CD4-positive, alpha-beta T cell treated with Interleukin-17A for 1 hour (primary cell): Measurements from ENCODE around the gene PDHX.
"Not testable (repeated sequence)": the region's sequence is repeated elsewhere in the genome, so short reads cannot be mapped to it uniquely, and the experiment has no call there.

Source experiments
- DNase-seq: peaks from one replicate; pipeline ENCODE4 v3.0.0-alpha.2; 2020

PDHX gene

GRCh38 chr11:34916015-34916842 lies at the start of gene PDHX, which contains the start of gene APIP:
PDHX (plus strand) TSS chr11:34916618; CDS start chr11:34916656, 38 bp downstream.
APIP (minus strand) TSS chr11:34916379; CDS start chr11:34916284, 95 bp downstream.
- DNase-seq, result peak; percentile 95

DNA sequence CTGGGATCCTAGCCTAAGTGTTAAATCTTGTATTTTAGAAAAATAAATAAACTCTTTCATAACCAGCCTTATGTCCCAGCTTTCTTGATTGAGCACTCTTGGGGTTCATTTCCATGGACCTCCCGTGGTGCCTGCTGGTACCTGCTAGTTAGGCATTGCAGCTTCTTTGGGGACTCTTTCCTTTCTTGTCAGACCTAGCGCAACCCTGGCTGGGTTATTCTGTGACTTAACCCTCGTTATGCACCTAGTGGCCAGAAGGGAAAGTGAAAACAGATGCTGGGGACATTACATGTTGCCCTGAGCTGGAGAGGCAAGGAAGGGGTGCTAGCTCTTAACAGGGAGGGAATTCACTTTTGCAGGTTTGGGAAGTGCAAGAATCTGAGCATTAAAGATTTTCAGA lies 47.0 kb upstream of the PDHX start:
- DNase-seq, result no peak

DNA sequence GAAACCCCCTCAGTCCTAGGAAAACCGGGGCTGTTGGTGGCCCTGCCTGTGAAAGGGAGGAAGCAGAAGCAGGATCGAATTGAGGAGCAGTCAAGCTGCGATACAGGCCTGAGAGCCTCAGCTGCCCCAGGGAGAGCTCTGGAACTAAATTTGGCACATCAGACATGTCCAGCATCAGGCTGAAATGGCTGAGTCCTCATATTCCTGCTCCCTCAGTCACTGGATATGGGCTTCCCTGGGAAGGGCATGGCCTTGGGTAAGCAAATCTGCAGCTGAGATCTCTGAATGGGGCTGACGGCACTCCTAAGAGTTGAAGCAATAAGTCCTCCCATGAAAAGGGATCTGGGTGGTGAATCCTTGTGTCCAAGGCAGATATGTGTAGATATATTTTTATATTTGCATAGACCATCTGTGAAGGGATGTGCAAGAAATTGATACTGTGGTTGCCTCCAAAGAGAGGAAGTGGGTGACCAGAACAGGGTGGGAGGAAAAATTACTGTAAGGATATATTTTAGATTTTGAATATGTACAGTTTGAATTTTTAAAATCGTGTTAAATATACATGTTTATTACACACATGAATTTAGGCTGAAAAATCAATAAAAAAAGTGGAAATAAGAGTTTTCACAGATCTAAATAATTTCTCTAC lies 45.7 kb upstream of the PDHX start:
- no peak for DNase-seq

- DNase-seq, result no peak
These were observed 42.2 kb upstream of the PDHX start for GRCh38 chr11:34874202-34874601.

DNA sequence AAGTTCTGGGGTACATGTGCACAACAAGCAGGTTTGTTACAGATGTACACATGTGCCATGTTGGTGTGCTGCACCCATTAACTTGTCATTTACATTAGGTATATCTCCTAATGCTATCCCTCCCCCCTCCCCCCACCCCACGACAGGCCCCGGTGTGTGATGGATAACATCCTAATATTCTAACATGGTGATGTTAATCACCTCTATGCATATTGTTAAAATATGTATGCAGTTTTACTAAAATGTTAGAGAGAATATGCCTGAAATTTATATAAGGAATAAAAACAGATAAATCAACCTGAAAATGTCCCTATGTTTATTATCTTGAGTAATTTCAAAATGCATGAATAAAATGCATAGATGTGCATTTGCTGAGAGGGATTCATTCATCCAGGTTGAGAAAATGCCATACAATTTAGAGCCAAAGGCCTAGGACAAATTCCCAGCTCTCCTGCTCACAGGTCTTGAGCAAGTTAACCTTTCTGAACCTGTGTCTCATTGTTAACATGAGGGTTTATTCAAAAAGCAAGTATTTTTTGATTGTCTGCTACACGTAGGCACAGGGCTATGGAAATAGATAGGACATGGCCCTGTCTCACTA lies 38.9 kb upstream of the PDHX start:
- no peak for DNase-seq

DNA sequence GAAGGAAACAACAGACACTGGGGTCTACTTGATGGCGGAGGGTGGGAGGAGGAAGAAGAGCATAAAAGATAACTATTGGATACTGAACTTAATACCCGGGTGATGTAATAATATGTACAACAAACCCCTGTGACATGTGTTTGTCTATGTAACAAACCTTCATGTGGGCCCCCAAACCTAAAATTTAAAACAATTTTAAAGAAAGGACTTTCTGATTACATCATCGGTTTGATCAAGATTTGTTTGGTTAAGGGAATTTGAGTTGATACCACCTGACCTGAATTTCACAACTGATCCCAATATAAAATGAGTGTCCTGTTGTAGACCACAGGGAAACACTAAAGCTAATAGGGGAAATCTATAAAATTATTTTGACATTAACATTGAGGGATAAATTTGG lies 34.5 kb upstream of the PDHX start:
- DNase-seq, result no peak

DNA sequence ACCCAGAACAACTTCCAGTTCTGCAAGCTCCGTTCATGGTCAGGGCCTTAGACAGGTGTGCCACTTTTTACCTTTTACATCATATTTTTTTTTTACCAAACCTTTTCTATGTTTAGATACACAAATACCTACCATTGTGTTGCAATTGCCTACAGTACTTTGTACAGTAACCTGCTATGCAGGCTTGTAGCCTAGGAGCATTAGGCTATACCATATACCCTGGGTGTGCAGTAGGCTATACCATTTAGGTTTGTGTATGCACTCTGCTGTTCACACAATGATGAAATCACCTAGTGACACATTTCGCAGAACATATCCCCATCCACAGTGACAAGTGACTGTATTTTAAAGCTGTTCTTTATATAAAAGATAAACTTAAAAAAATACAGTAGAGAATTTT lies 29.8 kb upstream of the PDHX start:
- DNase-seq, result no peak

GRCh38 chr11:34887260-34887659 lies 29.2 kb upstream of the PDHX start:
- no peak for DNase-seq

- DNase-seq, result no peak
These were observed 26.3 kb upstream of the PDHX start for GRCh38 chr11:34890089-34890488.

DNA sequence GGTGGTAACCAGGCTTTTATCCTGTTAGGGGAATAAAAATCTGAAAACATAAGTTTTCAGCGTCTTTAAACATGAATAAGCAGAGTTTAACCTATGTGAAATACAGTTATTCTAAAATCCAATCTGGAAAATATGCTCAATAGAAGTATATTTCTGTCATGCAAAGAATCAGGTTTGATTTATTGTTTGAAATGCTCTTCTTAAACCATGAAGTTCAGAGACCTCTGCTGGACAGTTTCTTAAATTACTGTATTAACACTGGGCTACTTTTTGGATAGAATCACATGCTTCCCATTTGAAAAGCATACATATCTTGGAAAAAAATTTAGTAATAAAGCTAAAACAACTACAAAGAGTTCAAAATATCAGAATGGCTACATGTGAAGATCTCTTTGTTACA lies 25.6 kb upstream of the PDHX start:
- peak; percentile 25 for DNase-seq

DNA sequence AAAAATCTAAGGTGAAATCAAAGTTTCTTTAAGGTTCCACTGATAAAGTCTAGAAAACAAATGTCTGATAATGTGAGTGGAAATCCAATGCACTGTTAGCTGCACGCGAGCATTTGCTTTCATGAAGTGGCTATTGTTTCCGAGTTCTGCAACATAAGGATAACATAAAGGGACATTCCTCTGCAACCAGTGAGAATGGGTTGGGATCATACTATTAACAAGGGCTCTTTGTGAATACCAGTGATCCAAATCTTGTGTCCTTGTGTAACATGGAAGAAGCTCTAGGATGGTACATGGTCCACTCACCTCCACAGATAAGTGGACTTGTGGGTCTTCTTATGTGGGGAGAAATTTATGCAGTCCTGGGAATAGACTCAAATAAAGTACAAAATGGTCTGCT lies 24.8 kb upstream of the PDHX start:
- no peak for DNase-seq

DNA sequence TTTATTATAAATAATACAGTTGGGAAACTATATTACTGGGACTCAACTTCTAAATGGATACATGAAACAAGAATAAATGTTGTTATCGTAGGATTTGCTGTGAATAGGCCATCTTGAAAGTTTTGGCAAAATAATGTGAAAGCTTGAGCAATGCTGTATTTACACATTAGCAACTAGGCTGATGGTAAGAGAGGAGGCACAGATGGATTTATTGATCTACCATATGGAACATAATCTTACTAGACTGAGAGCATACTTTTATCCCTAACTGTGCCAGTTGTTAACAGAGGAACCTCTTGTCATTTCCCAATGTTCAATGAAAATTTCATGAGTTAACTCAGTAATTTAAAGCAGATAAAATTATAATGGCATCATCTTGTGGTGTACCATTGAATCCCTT lies 23.0 kb upstream of the PDHX start:
- DNase-seq, result no peak

DNA sequence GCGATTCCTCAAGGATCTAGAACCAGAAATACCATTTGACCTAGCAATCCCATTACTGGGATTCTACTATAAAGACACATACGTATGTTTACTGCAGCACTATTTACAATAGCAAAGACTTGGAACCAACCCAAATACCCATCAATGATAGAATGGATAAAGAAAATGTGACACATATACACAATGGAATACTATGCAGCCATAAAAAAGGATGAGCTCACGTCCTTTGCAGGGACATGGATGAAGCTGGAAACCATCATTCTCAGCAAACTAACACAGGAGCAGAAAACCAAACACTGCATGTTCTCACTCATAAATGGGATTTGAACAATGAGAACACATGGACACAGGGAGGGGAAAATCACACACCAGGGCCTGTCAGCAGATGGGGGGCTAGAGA lies 20.2 kb upstream of the PDHX start:
- DNase-seq, result not testable (repeated sequence)

DNA sequence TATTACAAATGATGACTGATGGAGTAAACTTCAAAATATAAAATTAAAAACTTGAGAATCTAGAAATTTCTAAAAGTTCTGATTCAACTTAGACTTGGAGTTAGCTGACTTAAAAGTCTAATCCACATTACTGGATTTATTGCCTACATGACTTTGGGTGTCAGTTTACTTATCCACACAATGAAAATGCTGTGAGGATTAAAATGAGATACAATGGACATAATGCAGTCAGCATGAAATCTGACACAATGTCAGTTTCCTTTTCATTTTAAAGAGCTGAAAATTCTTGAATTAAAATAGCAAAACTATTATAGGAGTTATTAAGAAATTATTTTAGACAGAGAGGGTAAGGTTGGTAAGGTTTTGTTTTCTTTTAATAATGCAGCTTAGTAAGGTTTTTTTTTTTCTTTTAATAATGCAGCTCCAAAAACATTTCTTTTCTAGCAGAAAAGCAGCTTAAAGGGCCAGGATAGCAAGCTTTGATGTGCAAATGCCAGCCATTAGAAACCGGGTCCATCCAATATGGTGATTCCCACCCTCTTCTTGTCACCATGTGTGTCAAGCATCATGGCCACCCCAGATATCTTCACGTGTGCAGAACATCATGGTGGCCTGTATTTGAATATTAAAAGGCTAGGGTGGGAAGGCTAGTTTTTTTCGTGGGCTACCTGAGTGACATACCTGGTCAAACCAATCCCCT lies 19.1 kb upstream of the PDHX start:
- DNase-seq, result no peak

DNA sequence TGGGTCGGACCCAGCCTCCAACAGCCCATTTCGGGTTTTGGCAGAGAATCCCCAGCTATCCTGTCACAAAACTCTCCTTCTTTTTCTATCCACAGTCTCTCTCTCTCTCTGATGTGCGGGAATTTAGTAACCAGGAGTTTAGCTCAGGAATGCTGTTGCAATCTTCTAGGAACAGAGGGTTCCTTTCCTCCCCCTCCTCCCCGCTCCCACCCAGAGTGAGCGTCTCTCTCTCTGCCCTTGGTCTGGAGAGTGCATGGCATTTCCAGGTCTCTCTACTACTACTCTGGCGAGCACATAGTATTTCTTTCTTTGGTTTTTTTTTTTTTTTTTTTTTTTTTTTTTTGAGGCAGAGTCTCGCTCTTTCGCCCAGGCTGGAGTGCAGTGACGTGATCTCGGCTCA lies 17.9 kb upstream of the PDHX start:
- no peak for DNase-seq

- DNase-seq, result no peak
These were observed 16.8 kb upstream of the PDHX start for GRCh38 chr11:34899633-34900016.

- no peak for DNase-seq
These were observed 11.9 kb upstream of the PDHX start for GRCh38 chr11:34904421-34904955.

DNA sequence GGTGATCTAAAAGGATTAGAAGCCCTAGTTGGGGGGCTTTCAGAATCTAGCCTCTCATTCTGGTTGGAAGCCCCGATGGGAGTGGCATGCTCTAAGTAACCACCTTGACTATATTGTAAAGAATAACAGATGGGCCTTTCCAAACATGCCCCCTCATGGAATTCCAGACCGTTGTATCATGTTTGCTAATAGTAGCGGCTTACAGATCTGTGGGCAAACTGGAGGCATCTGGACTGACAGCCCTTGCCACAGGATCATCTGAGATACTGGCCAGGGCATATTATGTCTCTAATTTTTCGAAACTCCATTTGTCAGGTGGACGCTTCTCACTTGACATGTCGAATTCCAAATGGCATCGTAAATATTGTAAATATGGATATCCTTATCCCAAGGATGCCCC lies 10.8 kb upstream of the PDHX start:
- no peak for DNase-seq

GRCh38 chr11:34907934-34908593 lies 8.4 kb upstream of the PDHX start:
- DNase-seq, result no peak

DNA sequence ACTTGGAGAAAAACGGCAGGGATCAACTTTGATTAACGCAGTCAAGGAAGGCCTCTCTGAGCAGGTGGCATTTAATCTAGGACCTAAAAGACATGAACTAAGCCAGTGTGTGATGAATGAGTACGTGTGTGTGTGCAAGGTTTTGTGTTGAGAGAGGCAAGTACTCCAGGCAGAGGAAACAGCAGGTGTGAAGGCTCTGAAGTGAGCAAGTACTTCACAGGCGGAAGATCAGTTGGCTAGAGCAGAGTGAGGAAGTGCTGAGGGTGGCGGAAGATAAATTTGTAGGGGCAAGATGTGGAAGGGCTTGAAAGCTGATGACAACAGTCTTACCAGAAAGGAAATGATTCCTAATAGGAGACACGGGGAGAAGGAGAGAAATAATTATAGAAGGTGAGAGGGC lies 7.0 kb upstream of the PDHX start:
- no peak for DNase-seq

DNA sequence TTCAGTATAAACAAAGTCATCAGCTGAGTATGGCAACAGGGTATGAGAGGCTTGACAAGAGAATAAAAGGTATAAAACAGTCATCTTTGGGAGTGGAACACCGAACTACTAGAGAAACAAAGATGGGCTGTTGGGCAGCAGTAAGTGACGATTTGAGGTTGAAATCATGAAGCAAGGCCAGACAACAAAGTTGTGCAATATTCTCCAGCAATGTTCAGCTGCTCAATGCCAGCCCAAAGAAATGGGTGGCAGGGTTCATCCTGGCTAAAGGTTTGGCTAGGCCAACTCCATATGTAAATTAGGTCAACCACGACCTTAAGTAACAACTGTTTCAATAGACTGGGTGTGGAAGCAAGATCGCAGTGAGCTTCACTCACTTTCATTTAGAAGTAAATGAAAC lies 6.5 kb upstream of the PDHX start:
- DNase-seq, result no peak

GRCh38 chr11:34910817-34911216 lies 5.6 kb upstream of the PDHX start:
- DNase-seq, result no peak

DNA sequence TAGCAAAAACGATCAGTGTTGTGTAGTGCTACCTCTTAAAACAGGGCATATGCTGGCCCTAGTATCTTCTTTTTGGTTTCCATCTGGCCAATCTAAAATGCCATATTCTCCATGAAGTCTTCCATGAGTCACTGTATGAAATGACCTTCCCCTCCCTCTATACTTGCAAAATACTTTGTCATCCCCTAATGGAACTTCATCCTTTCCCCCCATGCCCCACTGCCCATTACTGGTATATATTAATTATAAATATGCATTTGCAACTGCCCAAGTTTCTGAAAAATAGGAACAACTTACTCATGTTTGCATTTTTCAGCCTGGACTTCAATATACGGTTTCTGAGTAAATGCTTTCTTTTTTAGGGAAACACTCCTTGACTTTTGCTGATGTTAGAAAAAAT lies 4.7 kb upstream of the PDHX start:
- no peak for DNase-seq
